ENCODE measurements around the gene CHD3.
A peak's percentile ranks its signal among the peaks of the same experiment; 100 is the strongest.

CHD3 gene

DNA sequence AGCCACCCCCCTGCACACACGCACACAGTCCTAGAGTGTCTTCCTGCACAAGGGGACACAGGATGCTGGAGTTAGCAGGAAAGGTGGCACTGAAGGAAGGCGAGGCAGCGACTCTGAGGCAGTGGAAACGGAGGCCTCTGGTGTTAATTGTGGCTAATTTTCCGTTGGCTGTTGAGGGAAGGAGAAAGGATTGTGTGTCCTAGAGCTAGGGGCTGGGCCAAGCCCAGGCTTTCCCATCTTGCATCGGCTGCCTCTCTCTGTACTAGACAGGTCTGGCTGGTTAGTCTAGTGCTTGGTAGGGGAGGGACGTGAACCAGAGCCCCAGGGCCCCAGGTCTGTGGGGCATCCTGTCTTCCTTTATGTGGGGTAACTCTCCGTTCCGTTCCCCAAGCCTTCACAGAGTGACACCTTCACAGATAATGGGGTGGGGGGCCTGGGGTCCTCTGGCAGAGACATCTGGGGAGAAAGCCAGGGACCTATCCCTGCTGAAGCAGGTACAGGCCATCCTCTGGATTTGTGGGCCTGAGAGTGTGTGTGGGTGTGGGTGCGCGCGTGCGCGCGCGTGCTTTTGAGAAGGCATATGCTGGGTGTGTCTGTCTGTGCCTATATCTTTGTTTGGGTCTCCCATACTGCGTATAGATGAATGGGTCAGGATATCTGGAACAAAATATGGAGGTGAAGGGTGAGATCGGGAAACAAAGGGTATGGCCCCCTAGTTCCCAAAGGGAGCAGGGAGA lies at the start of gene CHD3:
TSS of gene CHD3 (plus strand) at position 606 of the 737 bp plus-strand sequence. CDS start 212 bp downstream, outside the sequence.
- DNase-seq (ENCODE audit: low read depth): no peak

DNA sequence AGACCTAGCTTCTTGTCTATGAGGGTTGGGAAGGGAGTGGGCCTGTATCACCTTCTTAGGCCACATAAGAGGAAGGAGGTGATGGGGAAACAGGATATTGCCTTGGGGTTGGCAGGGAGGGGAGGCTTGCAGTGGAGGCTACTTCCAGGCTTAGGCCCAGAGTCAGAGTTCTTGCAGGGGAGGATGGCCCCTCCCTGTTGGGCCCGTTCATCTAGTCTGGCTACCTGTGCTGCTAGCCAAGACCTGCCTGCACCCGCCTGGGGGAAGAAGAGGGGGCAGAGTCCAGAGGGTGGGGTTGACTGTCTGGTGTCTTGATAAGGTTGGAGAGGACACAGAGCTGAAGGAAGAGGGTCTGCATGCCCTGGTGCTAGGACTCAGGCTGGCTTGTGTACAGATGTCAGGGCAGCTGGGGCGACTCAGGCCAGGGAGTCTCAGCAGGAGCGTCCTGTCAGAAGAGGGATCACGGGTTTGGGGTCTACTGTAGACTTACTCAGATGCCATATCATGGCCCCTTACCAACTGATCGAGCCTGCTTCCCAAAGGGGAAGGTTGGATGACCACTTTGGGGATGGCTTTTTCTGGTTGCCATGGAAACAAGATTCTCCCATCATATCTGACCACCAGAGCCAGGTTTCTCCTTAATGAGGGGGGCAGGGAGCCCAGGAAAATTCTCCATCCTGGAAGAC lies 49.3 kb upstream of the CHD3 start:
- DNase-seq (ENCODE audit: low read depth): no peak

DNA sequence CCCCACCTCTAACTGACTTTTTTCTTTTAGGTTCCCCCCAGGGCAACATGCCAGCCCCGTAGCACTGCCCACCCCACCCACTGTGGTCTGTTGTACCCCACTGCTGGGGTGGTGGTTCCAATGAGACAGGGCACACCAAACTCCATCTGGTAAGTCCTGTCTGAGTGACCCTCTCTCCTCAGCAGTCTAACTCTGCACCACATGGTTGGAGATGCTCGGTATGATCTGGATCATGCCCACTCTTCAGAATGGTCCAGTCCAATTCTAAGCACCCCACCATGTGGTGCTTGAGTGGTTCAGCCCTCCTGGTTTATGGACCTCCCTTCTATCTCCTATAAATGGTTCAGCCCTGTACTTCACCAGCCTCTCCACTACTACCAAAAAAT lies 48.7 kb upstream of the CHD3 start:
- no peak for DNase-seq (ENCODE audit: low read depth)

DNA sequence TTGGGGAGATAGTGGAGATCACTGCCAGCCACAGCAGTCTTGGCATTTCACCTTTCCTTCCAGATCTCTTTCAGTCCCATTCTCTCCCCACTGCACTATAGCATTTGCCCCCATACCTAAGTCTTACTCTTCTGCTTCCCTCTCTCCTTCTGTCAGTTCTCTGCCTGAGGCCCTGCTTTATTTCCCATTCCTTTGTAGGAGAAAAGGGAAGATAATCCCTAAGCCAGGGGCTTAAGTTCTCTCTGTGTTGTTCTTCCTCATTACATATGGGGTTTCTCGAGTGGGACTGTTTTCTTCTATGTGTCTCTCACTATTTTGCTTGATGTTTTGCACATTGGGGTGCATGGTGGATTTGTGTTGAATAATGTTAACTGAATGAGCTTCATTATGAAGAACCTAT lies 48.1 kb upstream of the CHD3 start:
- no peak for DNase-seq (ENCODE audit: low read depth)

DNA sequence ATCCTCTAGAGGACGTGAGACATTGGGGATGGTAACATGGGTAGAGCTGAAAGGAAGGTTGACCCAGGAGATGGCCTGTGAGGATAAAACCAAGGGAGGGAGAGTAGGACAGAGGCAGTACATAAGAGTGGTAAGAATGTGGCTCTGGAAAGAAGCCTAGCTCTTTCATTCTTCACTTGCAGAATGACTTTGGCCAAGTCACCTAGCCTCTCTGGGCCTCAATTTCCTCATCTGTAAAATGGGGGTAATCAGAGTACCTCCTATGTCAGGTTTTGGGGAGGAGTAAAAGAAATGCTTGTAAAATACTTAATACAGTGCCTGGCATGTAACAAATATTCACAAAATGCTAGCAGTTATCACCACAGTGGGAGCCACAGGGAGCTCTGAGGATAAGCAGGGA lies 47.7 kb upstream of the CHD3 start:
- DNase-seq (ENCODE audit: low read depth): no peak

DNA sequence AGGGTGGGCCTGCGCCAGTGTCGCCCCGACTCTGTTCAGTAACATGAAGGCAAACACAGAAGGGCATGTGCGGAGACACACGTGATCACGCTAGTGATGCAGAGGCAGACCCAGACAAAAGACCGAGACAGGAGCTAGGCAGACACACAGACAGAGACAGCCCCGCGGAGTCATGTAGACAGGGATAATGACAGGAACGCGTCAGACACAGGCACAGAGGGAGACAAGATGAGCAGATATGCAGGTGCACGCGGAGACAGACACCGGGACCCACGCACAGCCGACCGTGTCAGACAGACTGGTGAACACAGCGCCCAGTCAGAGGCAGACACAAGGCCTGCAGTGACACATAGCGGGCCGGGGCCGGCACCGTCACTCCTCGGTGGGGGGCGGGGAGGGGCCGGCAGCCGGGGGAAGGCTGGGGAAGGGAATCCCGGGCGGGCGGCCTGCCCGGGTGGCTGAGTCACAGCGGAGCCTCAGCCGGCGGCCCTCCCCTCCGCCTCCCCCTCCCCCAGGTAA lies 47.1 kb upstream of the CHD3 start:
- peak; percentile 85 for DNase-seq (ENCODE audit: low read depth)

DNA sequence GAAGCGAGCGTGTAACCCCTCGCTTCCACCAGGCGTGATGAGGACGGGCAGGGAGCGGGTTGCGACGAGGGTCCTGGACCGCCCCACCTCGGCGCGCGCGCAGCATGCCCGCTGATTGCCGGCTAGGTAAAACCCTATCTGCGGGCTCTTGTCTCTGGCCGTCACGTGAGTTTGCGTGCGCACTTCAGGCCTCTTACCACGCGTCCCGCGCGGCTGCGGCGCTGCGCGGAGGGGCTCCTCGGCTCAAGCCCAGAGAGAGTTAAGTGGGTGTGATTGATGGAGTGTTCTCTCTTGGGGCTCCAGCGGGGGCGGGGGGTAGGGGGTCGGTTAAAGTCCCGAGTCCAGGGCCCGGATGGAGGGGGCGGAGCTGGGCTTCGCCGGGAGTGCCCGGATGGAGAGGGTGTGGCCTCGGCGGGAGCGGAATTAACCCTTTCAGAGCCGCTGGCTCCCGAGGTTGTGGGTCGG lies 46.6 kb upstream of the CHD3 start:
- peak; percentile 80 for DNase-seq (ENCODE audit: low read depth)

DNA sequence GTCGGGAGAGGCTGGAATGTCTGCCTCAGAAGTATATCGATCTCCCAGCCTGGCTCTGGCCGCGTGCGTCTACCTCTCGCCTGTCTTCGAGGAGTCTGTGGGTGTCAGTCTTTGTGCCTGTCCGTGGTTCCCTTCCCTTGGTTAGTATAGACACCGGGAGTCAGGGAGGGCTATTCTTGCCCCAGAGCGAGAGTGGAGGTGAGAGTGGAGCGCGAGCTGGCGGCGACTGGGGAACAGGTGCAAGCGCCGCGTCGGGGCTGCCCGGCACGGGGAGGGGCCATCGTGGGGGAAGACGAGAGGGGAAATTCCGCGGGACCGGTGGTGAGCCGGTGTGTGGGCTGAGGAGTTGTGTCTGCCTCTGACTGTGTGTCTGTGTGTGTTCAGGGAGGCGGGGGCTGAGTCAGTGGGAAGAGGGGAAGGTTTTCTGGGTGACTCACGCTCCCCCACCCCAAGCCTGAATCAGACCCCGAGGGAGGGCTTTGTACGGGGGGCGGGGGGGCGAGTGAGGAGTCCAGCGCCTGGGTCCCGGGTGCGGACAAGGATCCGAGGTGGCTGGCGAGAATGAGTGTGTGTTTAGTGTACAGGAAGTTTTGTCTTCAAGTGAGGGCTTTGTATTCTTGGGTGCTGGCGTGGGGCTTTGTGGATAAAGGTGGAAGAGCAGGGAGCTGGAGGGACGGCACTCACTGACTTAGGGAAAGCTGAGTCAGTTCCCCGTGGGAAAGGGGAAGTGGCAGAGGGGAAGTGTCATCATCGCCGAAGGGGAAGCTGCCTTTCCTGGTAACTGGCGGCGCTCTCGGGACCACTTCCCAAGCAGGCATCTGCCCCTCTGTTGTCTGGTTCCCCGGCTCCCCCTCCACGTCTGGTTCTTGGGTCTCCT lies 46.0 kb upstream of the CHD3 start:
- DNase-seq (ENCODE audit: low read depth): peak; percentile 91

DNA sequence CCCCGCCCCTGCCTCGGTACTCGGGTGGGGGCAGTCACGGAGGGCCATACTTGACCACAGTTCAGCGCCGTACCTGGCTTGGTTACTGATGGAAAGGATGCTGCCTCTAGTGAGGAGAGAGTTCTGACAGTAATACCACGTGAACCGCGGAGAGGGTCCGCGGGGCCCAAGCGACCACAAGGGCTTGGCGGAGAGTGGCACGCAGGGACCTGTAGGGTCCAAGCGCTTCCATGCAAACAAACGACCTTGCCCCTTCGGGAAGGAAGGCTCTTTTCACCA lies 45.4 kb upstream of the CHD3 start:
- no peak for DNase-seq (ENCODE audit: low read depth)

DNA sequence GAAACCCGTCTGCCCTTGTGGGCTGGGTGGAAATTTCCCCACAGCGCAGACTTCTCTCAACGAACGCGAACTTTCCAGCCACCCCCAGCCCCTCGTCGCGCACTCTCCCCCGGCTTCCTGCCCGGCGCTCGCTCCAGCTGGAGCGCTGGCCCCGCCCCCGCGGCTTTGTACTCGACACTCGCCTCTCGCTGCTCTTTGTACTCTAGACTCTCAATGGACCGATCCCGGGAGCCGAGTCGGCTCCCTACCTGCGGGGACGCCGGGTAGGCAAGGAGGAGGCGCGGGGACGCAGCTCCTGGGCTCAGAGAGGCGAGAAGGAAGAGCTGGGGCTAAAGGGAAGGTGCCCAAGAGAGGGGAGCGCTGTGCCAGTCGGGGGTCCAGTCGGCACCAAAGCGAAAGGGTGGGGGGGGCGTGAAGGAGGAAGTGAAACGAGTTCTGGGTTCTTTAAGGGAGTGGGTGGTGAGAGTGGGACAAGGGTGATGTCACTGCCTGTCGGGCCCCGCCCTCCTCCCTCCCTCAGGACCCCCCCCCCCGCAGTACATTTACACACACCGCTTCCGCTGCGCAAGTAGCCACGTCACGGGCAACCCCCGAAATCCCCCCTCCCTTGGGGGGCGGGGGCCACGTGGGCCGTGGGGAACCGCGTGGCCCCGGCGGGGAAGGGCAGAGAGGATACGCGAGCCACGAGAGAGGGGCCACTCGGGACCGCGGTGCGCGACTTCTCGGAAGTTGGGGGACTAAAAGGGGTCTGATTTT lies 44.9 kb upstream of the CHD3 start:
- DNase-seq (ENCODE audit: low read depth): peak; percentile 76

DNA sequence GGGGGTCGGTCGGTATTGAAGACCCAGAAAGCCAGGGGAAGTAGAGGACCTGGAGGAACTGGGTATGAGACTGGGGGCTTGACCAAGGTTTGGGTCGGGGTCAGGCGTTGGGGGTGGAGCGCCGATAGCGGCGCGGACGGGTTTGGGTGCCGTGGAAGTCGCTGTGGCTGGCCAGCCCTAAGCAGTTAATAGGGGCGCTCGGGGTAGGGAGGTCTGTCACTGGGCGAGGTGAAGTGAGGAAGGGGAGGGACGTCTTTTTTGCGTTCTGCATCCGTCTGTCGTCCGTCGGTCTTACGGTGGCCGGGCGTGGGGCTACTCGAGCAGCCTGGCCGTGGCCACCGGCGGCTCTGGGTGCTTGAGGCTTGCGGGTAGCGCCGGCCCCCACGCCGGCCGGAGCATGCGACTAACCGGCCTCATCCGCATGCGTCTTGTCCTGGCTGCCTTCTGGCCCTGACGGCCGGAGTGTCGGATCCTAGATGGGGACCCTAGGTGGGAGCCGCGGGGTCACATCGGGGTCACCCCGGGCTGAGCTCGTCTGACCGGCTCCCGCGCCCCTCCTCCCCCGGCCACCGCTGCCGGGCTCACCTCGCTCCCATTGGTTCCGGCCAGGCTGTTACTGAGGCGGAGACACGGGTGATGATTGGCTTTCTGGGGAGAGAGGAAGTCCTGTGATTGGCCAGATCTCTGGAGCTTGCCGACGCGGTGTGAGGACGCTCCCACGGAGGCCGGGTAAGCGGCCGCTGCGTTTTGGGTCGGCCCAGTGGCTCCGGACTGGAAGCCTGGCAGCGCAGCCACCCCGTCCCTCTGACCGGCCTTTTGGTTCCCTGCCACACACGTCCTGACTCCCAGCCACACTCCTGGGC lies 44.1 kb upstream of the CHD3 start:
- peak; percentile 72 for DNase-seq (ENCODE audit: low read depth)

DNA sequence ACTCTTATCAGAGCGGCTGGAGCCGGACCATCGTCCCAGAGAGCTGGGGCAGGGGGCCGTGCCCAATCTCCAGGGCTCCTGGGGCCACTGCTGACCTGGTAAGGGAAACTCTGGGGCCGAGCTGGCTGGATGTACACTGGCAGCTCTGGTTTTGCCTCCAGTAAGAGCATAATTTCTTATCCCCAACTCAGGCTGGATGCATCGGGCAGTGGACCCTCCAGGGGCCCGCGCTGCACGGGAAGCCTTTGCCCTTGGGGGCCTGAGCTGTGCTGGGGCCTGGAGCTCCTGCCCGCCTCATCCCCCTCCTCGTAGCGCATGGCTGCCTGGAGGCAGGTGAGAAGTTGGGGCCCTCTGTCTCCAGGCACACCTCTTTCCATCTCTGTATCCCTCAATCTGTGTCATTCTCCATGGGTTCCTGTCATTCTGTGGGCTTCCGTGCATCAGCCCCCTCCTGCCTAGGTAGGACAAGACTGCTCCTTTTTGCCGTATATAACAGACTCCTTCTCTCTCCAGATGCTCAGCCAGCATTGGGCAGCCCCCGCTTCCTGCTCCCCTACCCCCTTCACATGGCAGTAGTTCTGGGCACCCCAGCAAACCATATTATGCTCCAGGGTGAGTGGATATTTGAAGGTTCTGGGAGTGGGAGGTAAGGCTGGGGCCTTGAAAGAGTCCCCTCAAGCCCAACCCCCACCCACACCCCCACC lies 43.1 kb upstream of the CHD3 start:
- no peak for DNase-seq (ENCODE audit: low read depth)

DNA sequence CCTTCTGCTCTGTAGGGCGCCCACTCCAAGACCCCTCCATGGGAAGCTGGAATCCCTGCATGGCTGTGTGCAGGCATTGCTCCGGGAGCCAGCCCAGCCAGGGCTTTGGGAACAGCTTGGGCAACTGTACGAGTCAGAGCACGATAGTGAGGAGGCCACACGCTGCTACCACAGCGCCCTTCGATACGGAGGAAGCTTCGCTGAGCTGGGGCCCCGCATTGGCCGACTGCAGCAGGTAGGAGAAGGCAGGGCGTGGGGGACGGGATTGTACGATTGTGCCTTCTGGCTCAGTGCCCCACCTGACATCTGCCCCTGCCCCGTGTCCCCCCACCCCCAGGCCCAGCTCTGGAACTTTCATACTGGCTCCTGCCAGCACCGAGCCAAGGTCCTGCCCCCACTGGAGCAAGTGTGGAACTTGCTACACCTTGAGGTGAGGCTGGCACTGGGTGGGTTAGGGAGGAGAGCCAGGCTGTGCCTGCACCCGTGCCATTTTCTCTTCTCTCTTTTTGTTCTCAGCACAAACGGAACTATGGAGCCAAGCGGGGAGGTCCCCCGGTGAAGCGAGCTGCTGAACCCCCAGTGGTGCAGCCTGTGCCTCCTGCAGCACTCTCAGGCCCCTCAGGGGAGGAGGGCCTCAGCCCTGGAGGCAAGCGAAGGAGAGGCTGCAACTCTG lies 42.4 kb upstream of the CHD3 start:
- DNase-seq (ENCODE audit: low read depth): no peak

DNA sequence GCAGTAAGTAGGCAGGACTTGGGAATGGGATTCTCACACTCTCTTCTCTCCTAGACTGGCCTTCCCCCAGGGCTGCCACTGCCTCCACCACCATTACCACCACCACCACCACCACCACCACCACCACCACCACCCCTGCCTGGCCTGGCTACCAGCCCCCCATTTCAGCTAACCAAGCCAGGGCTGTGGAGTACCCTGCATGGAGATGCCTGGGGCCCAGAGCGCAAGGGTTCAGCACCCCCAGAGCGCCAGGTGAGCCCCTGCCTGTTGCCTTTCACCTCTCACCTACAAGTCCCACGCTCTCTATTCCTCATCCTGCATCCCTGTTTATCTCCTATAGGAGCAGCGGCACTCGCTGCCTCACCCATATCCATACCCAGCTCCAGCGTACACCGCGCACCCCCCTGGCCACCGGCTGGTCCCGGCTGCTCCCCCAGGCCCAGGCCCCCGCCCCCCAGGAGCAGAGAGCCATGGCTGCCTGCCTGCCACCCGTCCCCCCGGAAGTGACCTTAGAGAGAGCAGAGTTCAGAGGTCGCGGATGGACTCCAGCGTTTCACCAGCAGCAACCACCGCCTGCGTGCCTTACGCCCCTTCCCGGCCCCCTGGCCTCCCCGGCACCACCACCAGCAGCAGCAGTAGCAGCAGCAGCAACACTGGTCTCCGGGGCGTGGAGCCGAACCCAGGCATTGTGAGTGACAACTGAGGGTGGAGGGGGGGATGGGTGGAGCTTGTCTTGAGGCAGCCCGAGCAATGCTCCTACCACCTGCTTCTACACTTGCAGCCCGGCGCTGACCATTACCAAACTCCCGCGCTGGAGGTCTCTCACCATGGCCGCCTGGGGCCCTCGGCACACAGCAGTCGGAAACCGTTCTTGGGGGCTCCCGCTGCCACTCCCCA lies 41.6 kb upstream of the CHD3 start:
- DNase-seq (ENCODE audit: low read depth): no peak

DNA sequence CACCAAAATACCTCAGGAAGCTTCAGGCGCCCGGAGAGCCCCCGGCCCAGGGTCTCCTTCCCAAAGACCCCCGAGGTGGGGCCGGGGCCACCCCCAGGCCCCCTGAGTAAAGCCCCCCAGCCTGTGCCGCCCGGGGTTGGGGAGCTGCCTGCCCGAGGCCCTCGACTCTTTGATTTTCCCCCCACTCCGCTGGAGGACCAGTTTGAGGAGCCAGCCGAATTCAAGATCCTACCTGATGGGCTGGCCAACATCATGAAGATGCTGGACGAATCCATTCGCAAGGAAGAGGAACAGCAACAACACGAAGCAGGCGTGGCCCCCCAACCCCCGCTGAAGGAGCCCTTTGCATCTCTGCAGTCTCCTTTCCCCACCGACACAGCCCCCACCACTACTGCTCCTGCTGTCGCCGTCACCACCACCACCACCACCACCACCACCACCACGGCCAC lies 40.4 kb upstream of the CHD3 start:
- no peak for DNase-seq (ENCODE audit: low read depth)

DNA sequence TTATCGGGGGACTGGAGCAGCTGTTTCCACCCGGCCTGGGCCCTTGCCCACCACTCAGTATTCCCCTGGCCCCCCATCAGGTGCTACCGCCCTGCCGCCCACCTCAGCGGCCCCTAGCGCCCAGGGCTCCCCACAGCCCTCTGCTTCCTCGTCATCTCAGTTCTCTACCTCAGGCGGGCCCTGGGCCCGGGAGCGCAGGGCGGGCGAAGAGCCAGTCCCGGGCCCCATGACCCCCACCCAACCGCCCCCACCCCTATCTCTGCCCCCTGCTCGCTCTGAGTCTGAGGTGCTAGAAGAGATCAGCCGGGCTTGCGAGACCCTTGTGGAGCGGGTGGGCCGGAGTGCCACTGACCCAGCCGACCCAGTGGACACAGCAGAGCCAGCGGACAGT lies 39.9 kb upstream of the CHD3 start:
- no peak for DNase-seq (ENCODE audit: low read depth)

DNA sequence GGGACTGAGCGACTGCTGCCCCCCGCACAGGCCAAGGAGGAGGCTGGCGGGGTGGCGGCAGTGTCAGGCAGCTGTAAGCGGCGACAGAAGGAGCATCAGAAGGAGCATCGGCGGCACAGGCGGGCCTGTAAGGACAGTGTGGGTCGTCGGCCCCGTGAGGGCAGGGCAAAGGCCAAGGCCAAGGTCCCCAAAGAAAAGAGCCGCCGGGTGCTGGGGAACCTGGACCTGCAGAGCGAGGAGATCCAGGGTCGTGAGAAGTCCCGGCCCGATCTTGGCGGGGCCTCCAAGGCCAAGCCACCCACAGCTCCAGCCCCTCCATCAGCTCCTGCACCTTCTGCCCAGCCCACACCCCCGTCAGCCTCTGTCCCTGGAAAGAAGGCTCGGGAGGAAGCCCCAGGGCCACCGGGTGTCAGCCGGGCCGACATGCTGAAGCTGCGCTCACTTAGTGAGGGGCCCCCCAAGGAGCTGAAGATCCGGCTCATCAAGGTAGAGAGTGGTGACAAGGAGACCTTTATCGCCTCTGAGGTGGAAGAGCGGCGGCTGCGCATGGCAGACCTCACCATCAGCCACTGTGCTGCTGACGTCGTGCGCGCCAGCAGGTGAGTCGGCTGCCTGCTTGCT lies 39.3 kb upstream of the CHD3 start:
- DNase-seq (ENCODE audit: low read depth): no peak
